Eye (tissue), 1 donor: ENCODE results near the gene ORAI1.
"Not testable (repeated sequence)": the region's sequence is repeated elsewhere in the genome, so short reads cannot be mapped to it uniquely, and the experiment has no call there.

Source experiments
- DNase-seq: peaks from one replicate; pipeline ENCODE4 v3.0.0-alpha.2; 2015

The ORAI1 gene

DNA sequence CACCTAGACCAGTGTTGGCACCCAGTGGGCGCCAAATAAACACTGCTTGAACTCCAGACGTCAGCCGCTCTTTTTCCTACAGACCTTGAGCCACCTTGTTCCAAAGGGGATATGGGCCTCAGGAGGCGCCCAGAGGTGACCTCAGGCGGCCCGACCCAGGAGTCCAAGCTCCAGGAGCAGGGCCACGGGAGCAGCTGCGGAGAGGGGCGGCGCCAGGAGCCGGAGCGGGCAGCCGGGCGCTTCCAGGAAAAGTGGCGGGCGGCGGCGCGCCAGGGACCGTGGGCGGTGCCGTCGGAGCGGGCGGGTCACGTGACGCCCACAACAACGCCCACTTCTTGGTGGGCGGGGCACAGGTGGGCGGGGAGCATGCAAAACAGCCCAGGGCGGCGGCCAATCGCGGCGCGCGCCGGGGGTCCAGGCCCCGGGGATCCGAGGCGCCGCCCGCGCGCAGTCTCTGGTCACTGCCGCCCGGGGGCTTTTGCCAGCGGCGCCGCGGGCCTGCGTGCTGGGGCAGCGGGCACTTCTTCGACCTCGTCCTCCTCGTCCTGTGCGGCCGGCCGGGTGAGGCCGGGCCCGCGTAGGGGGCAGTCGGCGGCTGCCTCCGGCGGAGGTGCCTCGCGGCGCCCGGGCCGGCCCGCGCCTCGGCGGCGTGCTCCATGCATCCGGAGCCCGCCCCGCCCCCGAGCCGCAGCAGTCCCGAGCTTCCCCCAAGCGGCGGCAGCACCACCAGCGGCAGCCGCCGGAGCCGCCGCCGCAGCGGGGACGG lies at the start of gene ORAI1:
Gene ORAI1 (plus strand): TSS at position 444 of the 766 bp plus-strand sequence.
- DNase-seq = peak; percentile 97

DNA sequence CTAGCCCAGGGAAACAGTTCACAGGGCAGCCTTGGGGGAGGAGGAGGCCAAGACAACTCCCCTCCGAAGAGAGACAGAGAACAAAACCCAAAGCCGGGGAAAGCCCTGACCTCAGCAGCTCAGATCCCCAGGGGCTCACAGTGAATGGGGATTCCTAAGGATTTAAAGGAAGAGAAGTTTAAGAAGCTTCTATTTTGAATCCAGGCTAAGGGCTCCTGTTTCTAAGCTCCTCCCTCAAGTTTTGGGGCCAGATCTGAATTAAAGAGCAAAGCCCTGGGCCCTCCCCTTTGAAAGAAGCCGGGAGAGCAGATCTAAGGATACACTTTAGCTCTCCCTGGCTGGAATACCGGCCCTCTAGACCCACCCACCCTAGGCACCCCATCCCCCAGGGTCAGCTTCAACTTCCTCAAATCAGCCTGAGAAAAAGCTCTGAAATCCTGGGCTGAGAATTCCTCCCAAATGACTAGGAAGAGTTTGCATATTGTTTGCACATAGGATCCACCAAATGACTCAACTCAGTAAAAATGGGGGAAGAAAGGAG lies 49.4 kb upstream of the ORAI1 start:
- DNase-seq = peak; percentile 57

- peak; percentile 37 for DNase-seq
Measured at GRCh38 chr12:121577443-121578180, 48.7 kb upstream of the ORAI1 start.

- DNase-seq = peak; percentile 74
Measured at GRCh38 chr12:121578230-121579189, 47.8 kb upstream of the ORAI1 start.

GRCh38 chr12:121579190-121579791 lies 47.0 kb upstream of the ORAI1 start:
- peak; percentile 79 for DNase-seq

- DNase-seq = peak; percentile 94
Measured at GRCh38 chr12:121579981-121580868, 46.1 kb upstream of the ORAI1 start.

- peak; percentile 73 for DNase-seq
Measured at GRCh38 chr12:121580959-121581685, 45.2 kb upstream of the ORAI1 start, which contains the start of gene KDM2B. TSS of gene KDM2B (minus strand) at chr12:121581023. CDS start at chr12:121580911, 112 bp downstream.

GRCh38 chr12:121581686-121582429 lies 44.5 kb upstream of the ORAI1 start:
- peak; percentile 74 for DNase-seq

DNA sequence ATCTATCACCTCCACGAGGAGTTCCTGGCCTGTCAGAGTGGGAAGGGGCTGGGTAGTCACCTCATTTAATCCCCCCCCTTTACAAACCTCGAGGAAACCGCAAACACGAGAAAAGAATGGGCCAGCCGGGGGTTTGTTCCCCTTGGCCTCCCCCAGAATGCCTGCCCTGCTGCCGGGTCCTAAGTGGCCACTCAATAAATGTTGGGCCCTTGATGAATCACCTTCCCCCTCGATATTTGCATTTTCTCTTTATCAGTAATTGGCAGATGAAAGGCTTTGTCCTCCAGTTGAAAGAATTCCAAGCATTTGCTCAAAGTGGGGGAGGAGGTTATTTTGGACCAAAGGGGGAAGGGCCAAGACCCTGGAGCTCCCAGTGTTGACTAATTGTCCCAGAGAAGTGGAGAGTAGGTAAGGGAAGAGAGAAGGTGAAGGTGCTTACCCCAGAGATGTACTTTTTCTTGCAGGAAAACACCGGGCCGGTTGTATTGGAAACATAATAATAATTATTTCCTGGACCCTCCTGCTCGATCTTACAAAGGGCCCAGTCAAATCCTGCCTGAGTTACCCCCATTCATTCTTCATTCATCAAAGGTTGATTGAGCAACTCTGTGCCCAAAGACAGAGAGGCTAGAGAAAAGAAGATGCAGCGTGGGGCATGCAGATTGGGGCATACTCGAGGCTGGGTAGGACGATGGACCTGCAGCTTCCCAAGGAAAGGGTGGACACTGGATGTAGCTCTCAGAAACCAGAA lies 43.6 kb upstream of the ORAI1 start:
- DNase-seq = peak; percentile 68

DNA sequence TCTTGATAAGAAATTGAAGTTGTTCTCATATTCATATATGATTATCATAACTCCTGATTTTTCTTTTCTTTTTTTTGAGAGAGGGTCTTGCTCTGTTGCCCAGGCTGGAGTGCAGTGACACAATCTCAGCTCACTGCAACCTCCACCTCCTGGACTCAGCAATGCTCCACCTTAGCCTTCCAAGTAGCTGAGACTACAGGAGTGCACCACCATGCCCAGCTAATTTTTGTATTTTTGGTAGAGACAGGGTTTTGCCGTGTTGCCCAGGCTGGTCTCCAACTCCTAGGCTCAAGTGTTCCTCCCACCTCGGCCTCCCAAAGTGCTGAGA lies 43.0 kb upstream of the ORAI1 start:
- not testable (repeated sequence) for DNase-seq

DNA sequence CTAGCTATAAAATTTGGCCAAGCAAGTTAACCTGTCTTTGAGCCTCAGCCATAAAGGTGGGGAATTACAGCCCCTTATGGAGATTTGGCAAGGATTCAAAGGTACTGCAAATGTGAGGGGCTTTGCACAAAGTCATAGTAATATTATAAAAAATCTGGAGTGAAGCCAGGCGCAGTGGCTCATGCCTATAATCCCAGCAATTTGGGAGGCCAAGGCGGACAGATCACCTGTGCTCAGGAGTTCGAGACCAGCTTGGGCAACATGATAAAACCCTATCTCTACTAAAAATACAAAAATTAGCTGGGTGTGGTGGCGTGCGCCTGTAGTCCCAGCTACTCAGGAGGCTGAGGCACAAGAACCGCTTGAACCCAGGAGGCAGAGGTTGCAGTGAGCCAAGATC lies 41.4 kb upstream of the ORAI1 start:
- not testable (repeated sequence) for DNase-seq

- no peak for DNase-seq
Measured at GRCh38 chr12:121590476-121591143, 35.7 kb upstream of the ORAI1 start.

- DNase-seq = no peak
Measured at GRCh38 chr12:121592320-121592719, 34.0 kb upstream of the ORAI1 start.

- no peak for DNase-seq
Measured at GRCh38 chr12:121595520-121595919, 30.8 kb upstream of the ORAI1 start.

DNA sequence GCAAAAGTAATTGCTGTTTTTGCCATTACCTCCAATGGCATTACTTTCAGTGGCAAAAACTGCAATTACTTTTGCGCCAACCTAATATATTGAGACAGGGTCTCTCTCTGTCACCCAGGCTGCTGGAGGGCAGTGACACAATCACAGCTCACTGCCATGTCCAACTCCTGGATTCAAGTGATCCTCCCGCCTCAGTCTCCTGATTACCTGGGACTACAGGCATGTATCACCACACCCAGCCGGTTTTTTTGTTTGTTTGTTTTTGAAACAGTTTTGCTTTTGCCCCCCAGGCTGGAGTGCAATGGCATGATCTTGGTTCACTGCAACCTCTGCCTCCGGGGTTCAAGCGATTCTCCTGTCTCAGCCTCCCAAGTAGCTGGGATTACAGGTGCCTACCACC lies 29.8 kb upstream of the ORAI1 start:
- DNase-seq = no peak

DNA sequence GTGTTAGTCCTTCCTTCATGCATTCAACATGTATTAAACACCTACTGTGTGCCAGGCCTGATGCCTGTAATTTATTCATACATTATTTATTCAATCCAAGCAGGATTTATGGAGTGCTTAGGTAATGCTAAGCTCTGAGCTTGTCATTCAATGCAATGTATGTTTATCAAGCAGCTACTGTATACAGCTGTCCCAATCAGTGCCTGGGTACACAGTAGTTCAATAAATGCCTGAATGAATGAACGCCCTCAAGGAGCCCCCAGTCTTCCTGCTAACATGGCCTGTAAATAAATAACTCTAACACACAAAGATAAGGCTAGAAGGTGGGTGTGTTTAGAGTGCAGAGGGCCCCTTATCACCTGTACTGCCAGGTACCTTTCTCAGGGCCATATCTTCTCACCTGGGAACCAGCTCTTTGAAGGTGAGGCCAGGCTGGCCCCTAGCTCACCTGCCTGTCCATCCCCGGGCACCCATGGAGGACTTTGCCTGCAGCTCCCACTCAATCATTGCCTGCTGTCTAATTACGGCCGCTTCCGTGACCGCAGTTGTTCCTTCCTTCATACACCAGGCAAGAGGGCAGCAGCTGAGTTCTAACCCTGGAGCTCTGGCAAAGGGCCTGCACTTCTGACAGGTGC lies 25.5 kb upstream of the ORAI1 start:
- DNase-seq = no peak

GRCh38 chr12:121602766-121603165 lies 23.6 kb upstream of the ORAI1 start:
- no peak for DNase-seq

DNA sequence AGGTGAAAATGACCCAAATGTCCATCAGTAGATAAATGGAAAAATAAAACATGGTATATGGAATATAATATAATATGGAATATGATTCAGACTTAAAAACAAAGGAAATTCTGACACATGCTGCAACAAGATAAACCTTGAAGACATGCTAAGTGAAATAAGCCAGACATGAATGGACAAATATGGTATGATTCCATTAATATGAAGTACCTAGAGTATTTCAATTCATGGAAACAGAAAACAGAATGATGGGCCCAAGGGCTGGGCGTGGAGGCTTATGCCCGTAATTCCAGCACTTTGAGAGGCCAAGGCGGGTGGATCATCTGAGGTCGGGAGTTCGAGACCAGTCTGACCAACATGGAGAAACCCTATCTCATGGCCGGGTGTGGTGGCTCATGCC lies 22.7 kb upstream of the ORAI1 start:
- no peak for DNase-seq
